Right atrium auricular region (tissue), 2 donors: ENCODE data around the gene ASB11. TPM values are rescaled to one million over a fixed set of nuclear protein-coding genes. Genes with fewer than 3 reads are reported as not detected.

Source experiments
- DNase-seq: peaks from one replicate; pipeline ENCODE4 v3.0.0-alpha.2; 2019; ENCODE audit warnings: low spot score
- H3K27ac ChIP-seq, 2 donors: fragments of 200-600 bp; sonication (generic); 1 replicate in 1 of 2; 2 replicates in 1 of 2; pipeline ENCODE4 v1.5.1; 2016 to 2019
- H3K27me3 ChIP-seq, 2 donors: fragments of 200-600 bp; sonication (generic); one replicate each; pipeline versions ENCODE4 v1.5.1 to v1.6.0; 2017 to 2019
- H3K36me3 ChIP-seq: fragments of 200-600 bp; sonication (generic); one replicate; pipeline ENCODE4 v1.5.1; 2016
- H3K4me1 ChIP-seq, 2 donors: fragments of 200-600 bp; sonication (generic); one replicate each; pipeline versions ENCODE4 v1.5.1 to v1.6.0; 2017 to 2019
- H3K4me3 ChIP-seq, 2 donors: fragments of 200-600 bp; sonication (generic); 1 replicate in 1 of 2; 2 replicates in 1 of 2; pipeline ENCODE4 v1.5.1; 2017 to 2019; ENCODE audit warnings: mild to moderate bottlenecking in 1 of 2, moderate library complexity in 1 of 2
- H3K9me3 ChIP-seq, 2 donors: fragments of 200-600 bp; sonication (generic); one replicate each; pipeline ENCODE4 v1.5.1; 2019
- CTCF ChIP-seq, 2 donors: fragments of 200-600 bp; sonication (generic); IDR thresholded peaks; one replicate each; pipeline ENCODE4 v1.5.1; 2019; ENCODE audit warnings: antibody characterized with exemption in 2 of 2
- total RNA-seq, 2 donors: library from RNA; depleted of rRNA; stranded (reverse); fragments of >200 nt; gene quantifications; one replicate each; pipeline ENCODE4 v1.1.0, GENCODE V29; 2016

ASB11 gene
- total RNA-seq, 2 donors from 2014 or later, result 57.1 to 137 TPM

GRCh38 chrX:15322072-15322471 is 6.6 kb upstream of the ASB11 start:
- Histone ChIP-seq H3K4me3 (no peak overlapping the region), H3K4me1 (no peaks in the 10 kb centered on the region), H3K27ac (no peak overlapping the region), H3K9me3 (no peaks in the 10 kb centered on the region), H3K27me3 (no peaks in the 10 kb centered on the region), H3K36me3 (no peaks in the 10 kb centered on the region)
- DNase-seq, result no peak
- TF ChIP-seq CTCF (IDR thresholded peaks at IDR 0.05), result no peak

GRCh38 chrX:15321447-15321846 is 6.0 kb upstream of the ASB11 start:
- Histone ChIP-seq H3K4me3 (no peak overlapping the region), H3K9me3 (no peaks in the 10 kb centered on the region), H3K27ac (no peak overlapping the region), H3K4me1 (no peaks in the 10 kb centered on the region), H3K36me3 (no peaks in the 10 kb centered on the region), H3K27me3 (no peaks in the 10 kb centered on the region)
- TF ChIP-seq CTCF (IDR thresholded peaks at IDR 0.05), result no peak
- no peak for DNase-seq

GRCh38 chrX:15320297-15320696 is 4.9 kb upstream of the ASB11 start:
- Histone ChIP-seq H3K4me1 (no peaks in the 10 kb centered on the region), H3K9me3 (no peaks in the 10 kb centered on the region), H3K4me3 (no peak overlapping the region), H3K27ac (peak overlapping the region in 1 of 2 donors; percentile 4), H3K36me3 (no peaks in the 10 kb centered on the region), H3K27me3 (no peaks in the 10 kb centered on the region)
- TF ChIP-seq CTCF (IDR thresholded peaks at IDR 0.05), result no peak
- no peak for DNase-seq

GRCh38 chrX:15319075-15319474 is 3.6 kb upstream of the ASB11 start:
- no peaks in the 10 kb centered on the region for H3K4me1 ChIP-seq
- no peaks in the 10 kb centered on the region for H3K9me3 ChIP-seq
- H3K27me3 ChIP-seq, result no peaks in the 10 kb centered on the region
- H3K4me3 ChIP-seq, result no peak overlapping the region
- DNase-seq, result no peak
- H3K36me3 ChIP-seq, result no peaks in the 10 kb centered on the region
- H3K27ac ChIP-seq, result no peak overlapping the region
- TF ChIP-seq CTCF (IDR thresholded peaks at IDR 0.05), result no peak

GRCh38 chrX:15314472-15314871 is 968 bp downstream of the ASB11 start:
- no peak for TF ChIP-seq CTCF (IDR thresholded peaks at IDR 0.05)
- Histone ChIP-seq H3K27me3 (no peaks in the 10 kb centered on the region), H3K4me3 (peak overlapping the region; percentile 30 to 35), H3K9me3 (no peaks in the 10 kb centered on the region), H3K4me1 (peaks cover 0 to 4% of the 10 kb centered on the region in 2 donors), H3K36me3 (no peaks in the 10 kb centered on the region), H3K27ac (peak overlapping the region; percentile 53 to 83)
- DNase-seq, result no peak

GRCh38 chrX:15311119-15311518 is 4.3 kb downstream of the ASB11 start:
- peak overlapping the region; percentile 54 to 83 for H3K27ac ChIP-seq
- H3K9me3 ChIP-seq, result no peaks in the 10 kb centered on the region
- H3K36me3 ChIP-seq, result no peaks in the 10 kb centered on the region
- H3K4me1 ChIP-seq, result peaks cover 0 to 4% of the 10 kb centered on the region in 2 donors
- TF ChIP-seq CTCF (IDR thresholded peaks at IDR 0.05), result no peak
- no peak overlapping the region for H3K4me3 ChIP-seq
- H3K27me3 ChIP-seq, result no peaks in the 10 kb centered on the region
- DNase-seq, result no peak
